ENCODE results near the gene GFOD2. TPM values are rescaled to one million over a fixed set of nuclear protein-coding genes. Genes with fewer than 3 reads are reported as not detected.

GFOD2 gene
- total and polyA plus RNA-seq, 2 experiments from 2014 or later: 11.4 to 17.5 TPM

DNA sequence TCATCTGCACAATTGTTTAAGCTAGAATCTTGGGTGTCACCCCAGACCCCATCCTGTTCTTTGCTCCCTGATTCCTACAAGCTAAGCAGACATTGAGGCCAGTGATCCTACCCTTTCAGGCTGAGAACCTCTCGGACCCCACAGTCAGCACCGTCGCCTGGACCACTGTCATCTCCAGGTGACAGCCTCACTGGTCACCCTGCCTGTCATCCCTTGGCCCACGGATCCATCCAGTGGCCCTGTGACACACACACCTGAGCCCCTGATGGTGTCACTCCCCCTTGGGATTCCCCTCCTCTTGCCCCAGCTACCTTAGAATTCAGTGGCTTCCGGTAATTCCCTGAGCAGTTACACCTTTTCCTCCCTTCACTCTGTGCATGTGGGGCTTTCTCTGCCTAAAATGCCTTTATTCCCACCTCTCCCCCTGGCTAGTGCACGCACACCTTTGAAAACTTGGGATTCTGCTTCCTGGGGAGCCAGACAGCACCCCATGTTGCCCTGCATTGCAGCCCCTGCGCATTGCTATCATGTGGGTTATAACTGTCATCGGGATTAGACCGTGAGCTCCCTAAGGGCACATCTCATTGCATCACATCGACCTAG, 49.5 kb downstream of the GFOD2 start:
- no peak for DNase-seq
- Histone ChIP-seq H3K27ac (no peak overlapping the region), H3K36me3 (ENCODE audit: low read depth) (no peaks in the 10 kb centered on the region), H2AFZ (no peak overlapping the region), H3K4me3 (no peak overlapping the region), H3K9me2 (ENCODE audit: insufficient read depth) (no peaks in the 10 kb centered on the region), H3K9ac (no peak overlapping the region), H3F3A (ENCODE audit: insufficient read depth) (no peaks in the 10 kb centered on the region), H3K9me3 (ENCODE audit: low read depth) (no peaks in the 10 kb centered on the region), H3K4me2 (ENCODE audit: unreplicated experiment) (no peak overlapping the region), H4K20me1 (ENCODE audit: insufficient read depth) (no peaks in the 10 kb centered on the region), H3K79me2 (ENCODE audit: insufficient read depth) (peaks cover 11% of the 10 kb centered on the region), H3K4me1 (ENCODE audit: insufficient read depth) (peaks cover 10% of the 10 kb centered on the region), H3K27me3 (replicated peaks; ENCODE audit: insufficient read depth) (no peaks in the 10 kb centered on the region)
- in situ Hi-C loops (cut with MboI): loop anchor here (10.0 kb wide), 1 partner anchor 135 kb away; the partner anchor contains the start of genes RANBP10 and TSNAXIP1
- no peak for TF ChIP-seq EZH2 (IDR thresholded peaks at IDR 0.05; ENCODE audit: insufficient read depth, poor library complexity, severe bottlenecking)
- TF ChIP-seq EZH2phosphoT487 (IDR thresholded peaks at IDR 0.05; ENCODE audit: insufficient read depth, low read depth): no peak
- WGBS, 2 experiments (ENCODE audit: low coverage in 1 of 2, low lambda C conversion rate in 2 of 2, missing lambda C conversion rate in 2 of 2): 90 to 91% methylated on average over 10 of the region's 10 CpGs

- WGBS, 2 experiments (ENCODE audit: low coverage in 1 of 2, low lambda C conversion rate in 2 of 2, missing lambda C conversion rate in 2 of 2): 94 to 97% methylated on average over 6 of the region's 6 CpGs
- H3K4me3 ChIP-seq: no peak overlapping the region
- no peak overlapping the region for H3K27ac ChIP-seq
- peaks cover 10% of the 10 kb centered on the region for H3K4me1 ChIP-seq (ENCODE audit: insufficient read depth)
- in situ Hi-C loops (cut with MboI): no loop called here
- H3K27me3 ChIP-seq (replicated peaks; ENCODE audit: insufficient read depth): no peaks in the 10 kb centered on the region
- TF ChIP-seq EZH2phosphoT487 (IDR thresholded peaks at IDR 0.05; ENCODE audit: insufficient read depth, low read depth) (no peak), EZH2 (IDR thresholded peaks at IDR 0.05; ENCODE audit: insufficient read depth, poor library complexity, severe bottlenecking) (no peak)
- H3K9ac ChIP-seq: no peak overlapping the region
- H3K79me2 ChIP-seq (ENCODE audit: insufficient read depth): peaks cover 11% of the 10 kb centered on the region
- no peak overlapping the region for H2AFZ ChIP-seq
- no peaks in the 10 kb centered on the region for H4K20me1 ChIP-seq (ENCODE audit: insufficient read depth)
- H3K9me3 ChIP-seq (ENCODE audit: low read depth): no peaks in the 10 kb centered on the region
- no peaks in the 10 kb centered on the region for H3K9me2 ChIP-seq (ENCODE audit: insufficient read depth)
- peak; percentile 20 for DNase-seq
- no peaks in the 10 kb centered on the region for H3K36me3 ChIP-seq (ENCODE audit: low read depth)
- no peak overlapping the region for H3K4me2 ChIP-seq (ENCODE audit: unreplicated experiment)
- H3F3A ChIP-seq (ENCODE audit: insufficient read depth): no peaks in the 10 kb centered on the region
Observed at GRCh38 chr16:67668495-67669157, 50.5 kb downstream of the GFOD2 start.

GRCh38 chr16:67667817-67668494, 51.2 kb downstream of the GFOD2 start:
- Histone ChIP-seq H3K9me2 (ENCODE audit: insufficient read depth) (no peaks in the 10 kb centered on the region), H3K79me2 (ENCODE audit: insufficient read depth) (peaks cover 11% of the 10 kb centered on the region), H3K27ac (peak overlapping the region; percentile 49), H3K4me3 (peak overlapping the region; percentile 82; the same call in 1 of the 2 replicates), H4K20me1 (ENCODE audit: insufficient read depth) (no peaks in the 10 kb centered on the region), H3K9ac (peak overlapping the region; percentile 79), H2AFZ (peak overlapping the region; percentile 93), H3K36me3 (ENCODE audit: low read depth) (no peaks in the 10 kb centered on the region), H3K4me1 (ENCODE audit: insufficient read depth) (peaks cover 10% of the 10 kb centered on the region), H3F3A (ENCODE audit: insufficient read depth) (no peaks in the 10 kb centered on the region), H3K27me3 (replicated peaks; ENCODE audit: insufficient read depth) (no peaks in the 10 kb centered on the region), H3K9me3 (ENCODE audit: low read depth) (no peaks in the 10 kb centered on the region), H3K4me2 (ENCODE audit: unreplicated experiment) (peak overlapping the region; percentile 82)
- peak; percentile 97 for DNase-seq
- WGBS, 2 experiments (ENCODE audit: low coverage in 1 of 2, low lambda C conversion rate in 2 of 2, missing lambda C conversion rate in 2 of 2): 14% methylated on average over 15 to 18 of the region's 18 CpGs
- TF ChIP-seq EZH2phosphoT487 (IDR thresholded peaks at IDR 0.05; ENCODE audit: insufficient read depth, low read depth) (no peak), EZH2 (IDR thresholded peaks at IDR 0.05; ENCODE audit: insufficient read depth, poor library complexity, severe bottlenecking) (no peak)
- in situ Hi-C loops (cut with MboI): no loop called here

DNA sequence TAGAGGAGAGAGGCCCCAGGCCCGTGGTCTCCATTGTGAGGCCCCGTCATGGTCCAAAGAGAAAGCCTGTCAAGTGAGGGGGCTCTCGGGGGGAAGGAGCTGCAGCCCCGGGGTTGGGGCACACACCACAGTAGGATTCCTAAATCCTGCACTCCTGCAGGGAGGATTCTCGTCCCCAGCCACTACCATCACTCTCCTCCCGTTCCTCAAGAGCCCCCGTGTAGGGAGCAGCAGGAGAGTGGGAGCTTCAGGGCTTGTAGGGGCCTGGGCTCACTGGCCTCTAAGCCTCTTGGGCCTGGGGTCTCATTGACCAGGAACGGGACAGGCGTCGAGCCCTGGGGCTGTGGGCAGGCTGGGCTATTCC, 51.7 kb downstream of the GFOD2 start:
- H3K9ac ChIP-seq: peak overlapping the region; percentile 79
- peak overlapping the region; percentile 82 for H3K4me3 ChIP-seq

More for the DNA sequence above, 51.7 kb downstream of the GFOD2 start:
- Histone ChIP-seq H3K9me3 (ENCODE audit: low read depth) (no peaks in the 10 kb centered on the region), H3K79me2 (ENCODE audit: insufficient read depth) (peaks cover 11% of the 10 kb centered on the region), H3K9me2 (ENCODE audit: insufficient read depth) (no peaks in the 10 kb centered on the region), H3K36me3 (ENCODE audit: low read depth) (no peaks in the 10 kb centered on the region), H2AFZ (peak overlapping the region; percentile 93), H3K27me3 (replicated peaks; ENCODE audit: insufficient read depth) (no peaks in the 10 kb centered on the region), H3K4me2 (ENCODE audit: unreplicated experiment) (peak overlapping the region; percentile 82), H3K4me1 (ENCODE audit: insufficient read depth) (peaks cover 10% of the 10 kb centered on the region), H3K27ac (peak overlapping the region; percentile 49), H4K20me1 (ENCODE audit: insufficient read depth) (no peaks in the 10 kb centered on the region), H3F3A (ENCODE audit: insufficient read depth) (no peaks in the 10 kb centered on the region)
- no peak for DNase-seq
- 9 to 13% methylated on average over 8 to 10 of the region's 10 CpGs for WGBS, 2 experiments (ENCODE audit: low coverage in 1 of 2, low lambda C conversion rate in 2 of 2, missing lambda C conversion rate in 2 of 2)
- in situ Hi-C loops (cut with MboI): no loop called here
- no peak for TF ChIP-seq EZH2phosphoT487 (IDR thresholded peaks at IDR 0.05; ENCODE audit: insufficient read depth, low read depth)
- TF ChIP-seq EZH2 (IDR thresholded peaks at IDR 0.05; ENCODE audit: insufficient read depth, poor library complexity, severe bottlenecking): no peak
